ENCODE data around the gene PREP.
"Not testable (repeated sequence)": the region's sequence is repeated elsewhere in the genome, so short reads cannot be mapped to it uniquely, and the experiment has no call there.

PREP gene

GRCh38 chr6:105402939-105403935, at the start of gene PREP:
Gene PREP (minus strand): TSS chr6:105403082. CDS start chr6:105402891, 191 bp downstream.
- peak; percentile 77 for DNase-seq (ENCODE audit: low read depth)

GRCh38 chr6:105452376-105452775, 49.5 kb upstream of the PREP start:
- no peak for DNase-seq (ENCODE audit: low read depth)

- DNase-seq (ENCODE audit: low read depth) = peak; percentile 8
Observed at GRCh38 chr6:105449756-105450390, 47.0 kb upstream of the PREP start.

GRCh38 chr6:105445481-105445880, 42.6 kb upstream of the PREP start:
- DNase-seq (ENCODE audit: low read depth) = no peak

- DNase-seq (ENCODE audit: low read depth) = no peak
Observed at GRCh38 chr6:105443941-105444340, 41.1 kb upstream of the PREP start.

- DNase-seq (ENCODE audit: low read depth) = no peak
Observed at GRCh38 chr6:105442369-105442768, 39.5 kb upstream of the PREP start.

GRCh38 chr6:105437236-105437635, 34.4 kb upstream of the PREP start:
- DNase-seq (ENCODE audit: low read depth) = no peak

GRCh38 chr6:105433723-105434122, 30.8 kb upstream of the PREP start:
- no peak for DNase-seq (ENCODE audit: low read depth)

GRCh38 chr6:105432797-105433196, 29.9 kb upstream of the PREP start:
- DNase-seq (ENCODE audit: low read depth) = peak; percentile 85

GRCh38 chr6:105431226-105431625, 28.3 kb upstream of the PREP start:
- peak; percentile 47 for DNase-seq (ENCODE audit: low read depth)

- no peak for DNase-seq (ENCODE audit: low read depth)
Observed at GRCh38 chr6:105430685-105431084, 27.8 kb upstream of the PREP start.

GRCh38 chr6:105429676-105430075, 26.8 kb upstream of the PREP start:
- DNase-seq (ENCODE audit: low read depth) = no peak

GRCh38 chr6:105428342-105428957, 25.6 kb upstream of the PREP start:
- DNase-seq (ENCODE audit: low read depth) = peak; percentile 79

GRCh38 chr6:105424175-105424783, 21.4 kb upstream of the PREP start:
- peak; percentile 50 for DNase-seq (ENCODE audit: low read depth)

GRCh38 chr6:105416971-105417370, 14.1 kb upstream of the PREP start:
- not testable (repeated sequence) for DNase-seq (ENCODE audit: low read depth)

GRCh38 chr6:105409734-105410133, 6.9 kb upstream of the PREP start:
- no peak for DNase-seq (ENCODE audit: low read depth)

- peak; percentile 43 for DNase-seq (ENCODE audit: low read depth)
Observed at GRCh38 chr6:105402090-105402938, 568 bp downstream of the PREP start.

GRCh38 chr6:105401247-105402089, 1.4 kb downstream of the PREP start:
- DNase-seq (ENCODE audit: low read depth) = no peak

- peak; percentile 16 for DNase-seq (ENCODE audit: low read depth)
Observed at GRCh38 chr6:105400501-105400900, 2.4 kb downstream of the PREP start.

- no peak for DNase-seq (ENCODE audit: low read depth)
Observed at GRCh38 chr6:105398859-105399258, 4.0 kb downstream of the PREP start.

Data from amniotic epithelial cell (primary cell).